Measurements from ENCODE around the gene BCAM. TPM values are rescaled to one million over a fixed set of nuclear protein-coding genes. Genes with fewer than 3 reads are reported as not detected.
"Not testable (repeated sequence)": the region's sequence is repeated elsewhere in the genome, so short reads cannot be mapped to it uniquely, and the experiment has no call there.

BCAM gene
- polyA plus RNA-seq (ENCODE audit: insufficient read length in 3 of 3): 100 to 1,000 TPM; 433 to 689 (median 663) TPM
- long read RNA-seq, donor 1, transcript BCAM-204 (2 exons, 723 nt): minor isoform, 6 of 268 reads
- long read RNA-seq, donor 1, transcript BCAM-201 (15 exons, 2,453 nt): major isoform, 86 of 268 reads
- long read RNA-seq, donor 1, partial matches to known transcripts: 166 of 268 reads
- long read RNA-seq, donor 1, other reads (novel, unspliced or antisense): 7 of 268 reads
- long read RNA-seq, donor 2, transcript BCAM-201 (15 exons, 2,453 nt): major isoform, 72 of 216 reads
- long read RNA-seq, donor 2, transcript BCAM-205 (2 exons, 611 nt): minor isoform, 5 of 216 reads
- long read RNA-seq, donor 2, partial matches to known transcripts: 132 of 216 reads
- long read RNA-seq, donor 2, other reads (novel, unspliced or antisense): 0 of 216 reads
- long read RNA-seq, donor 3, transcript BCAM-201 (15 exons, 2,453 nt): major isoform, 173 of 409 reads
- long read RNA-seq, donor 3, partial matches to known transcripts: 221 of 409 reads
- long read RNA-seq, donor 3, other reads (novel, unspliced or antisense): 5 of 409 reads
- long read RNA-seq, donor 4, transcript BCAM-202 (2 exons, 914 nt): minor isoform, 5 of 245 reads
- long read RNA-seq, donor 4, transcript BCAM-204 (2 exons, 723 nt): minor isoform, 10 of 245 reads
- long read RNA-seq, donor 4, transcript BCAM-201 (15 exons, 2,453 nt): major isoform, 110 of 245 reads
- long read RNA-seq, donor 4, partial matches to known transcripts: 109 of 245 reads
- long read RNA-seq, donor 4, other reads (novel, unspliced or antisense): 5 of 245 reads
- long read RNA-seq, donor 5, transcript BCAM-205 (2 exons, 611 nt): minor isoform, 6 of 509 reads
- long read RNA-seq, donor 5, transcript BCAM-204 (2 exons, 723 nt): minor isoform, 6 of 509 reads
- long read RNA-seq, donor 5, transcript BCAM-203 (4 exons, 904 nt): minor isoform, 13 of 509 reads
- long read RNA-seq, donor 5, transcript BCAM-201 (15 exons, 2,453 nt): major isoform, 206 of 509 reads
- long read RNA-seq, donor 5, partial matches to known transcripts: 251 of 509 reads
- long read RNA-seq, donor 5, other reads (novel, unspliced or antisense): 21 of 509 reads
- long read RNA-seq, donor 6, transcript BCAM-204 (2 exons, 723 nt): minor isoform, 10 of 318 reads
- long read RNA-seq, donor 6, transcript BCAM-203 (4 exons, 904 nt): minor isoform, 9 of 318 reads
- long read RNA-seq, donor 6, transcript BCAM-205 (2 exons, 611 nt): minor isoform, 6 of 318 reads
- long read RNA-seq, donor 6, transcript BCAM-201 (15 exons, 2,453 nt): major isoform, 87 of 318 reads
- long read RNA-seq, donor 6, partial matches to known transcripts: 200 of 318 reads
- long read RNA-seq, donor 6, other reads (novel, unspliced or antisense): 0 of 318 reads
- long read RNA-seq, donor 7, transcript BCAM-204 (2 exons, 723 nt): minor isoform, 10 of 329 reads
- long read RNA-seq, donor 7, transcript BCAM-202 (2 exons, 914 nt): minor isoform, 5 of 329 reads
- long read RNA-seq, donor 7, transcript BCAM-205 (2 exons, 611 nt): minor isoform, 8 of 329 reads
- long read RNA-seq, donor 7, transcript BCAM-201 (15 exons, 2,453 nt): major isoform, 96 of 329 reads
- long read RNA-seq, donor 7, partial matches to known transcripts: 205 of 329 reads
- long read RNA-seq, donor 7, other reads (novel, unspliced or antisense): 0 of 329 reads
- long read RNA-seq, donor 8, transcript BCAM-201 (15 exons, 2,453 nt): major isoform, 184 of 500 reads
- long read RNA-seq, donor 8, transcript BCAM-204 (2 exons, 723 nt): minor isoform, 17 of 500 reads
- long read RNA-seq, donor 8, transcript BCAM-203 (4 exons, 904 nt): minor isoform, 5 of 500 reads
- long read RNA-seq, donor 8, transcript BCAM-205 (2 exons, 611 nt): minor isoform, 9 of 500 reads
- long read RNA-seq, donor 8, partial matches to known transcripts: 270 of 500 reads
- long read RNA-seq, donor 8, other reads (novel, unspliced or antisense): 11 of 500 reads
- long read RNA-seq, donor 9, transcript BCAM-201 (15 exons, 2,453 nt): major isoform, 116 of 284 reads
- long read RNA-seq, donor 9, partial matches to known transcripts: 158 of 284 reads
- long read RNA-seq, donor 9, other reads (novel, unspliced or antisense): 7 of 284 reads
- long read RNA-seq, donor 10, transcript BCAM-204 (2 exons, 723 nt): minor isoform, 8 of 329 reads
- long read RNA-seq, donor 10, transcript BCAM-201 (15 exons, 2,453 nt): major isoform, 115 of 329 reads
- long read RNA-seq, donor 10, transcript BCAM-202 (2 exons, 914 nt): minor isoform, 5 of 329 reads
- long read RNA-seq, donor 10, partial matches to known transcripts: 196 of 329 reads
- long read RNA-seq, donor 10, other reads (novel, unspliced or antisense): 0 of 329 reads
- long read RNA-seq, donor 11, transcript BCAM-201 (15 exons, 2,453 nt): major isoform, 98 of 203 reads
- long read RNA-seq, donor 11, partial matches to known transcripts: 97 of 203 reads
- long read RNA-seq, donor 11, other reads (novel, unspliced or antisense): 0 of 203 reads
- long read RNA-seq, donor 12, transcript BCAM-201 (15 exons, 2,453 nt): major isoform, 40 of 100 reads
- long read RNA-seq, donor 12, transcript BCAM-204 (2 exons, 723 nt): minor isoform, 5 of 100 reads
- long read RNA-seq, donor 12, partial matches to known transcripts: 50 of 100 reads
- long read RNA-seq, donor 12, other reads (novel, unspliced or antisense): 0 of 100 reads
- long read RNA-seq, donor 13, transcript BCAM-203 (4 exons, 904 nt): minor isoform, 8 of 683 reads
- long read RNA-seq, donor 13, transcript BCAM-205 (2 exons, 611 nt): minor isoform, 8 of 683 reads
- long read RNA-seq, donor 13, transcript BCAM-201 (15 exons, 2,453 nt): major isoform, 162 of 683 reads
- long read RNA-seq, donor 13, partial matches to known transcripts: 489 of 683 reads
- long read RNA-seq, donor 13, other reads (novel, unspliced or antisense): 9 of 683 reads
- long read RNA-seq, donor 14, transcript BCAM-201 (15 exons, 2,453 nt): major isoform, 92 of 167 reads
- long read RNA-seq, donor 14, partial matches to known transcripts: 71 of 167 reads
- long read RNA-seq, donor 14, other reads (novel, unspliced or antisense): 0 of 167 reads
- long read RNA-seq, donor 15, transcript BCAM-201 (15 exons, 2,453 nt): major isoform, 75 of 181 reads
- long read RNA-seq, donor 15, partial matches to known transcripts: 95 of 181 reads
- long read RNA-seq, donor 15, other reads (novel, unspliced or antisense): 0 of 181 reads
- long read RNA-seq, donor 16, transcript BCAM-203 (4 exons, 904 nt): minor isoform, 5 of 683 reads
- long read RNA-seq, donor 16, transcript BCAM-201 (15 exons, 2,453 nt): major isoform, 305 of 683 reads
- long read RNA-seq, donor 16, transcript BCAM-202 (2 exons, 914 nt): minor isoform, 8 of 683 reads
- long read RNA-seq, donor 16, transcript BCAM-204 (2 exons, 723 nt): minor isoform, 22 of 683 reads
- long read RNA-seq, donor 16, partial matches to known transcripts: 288 of 683 reads
- long read RNA-seq, donor 16, other reads (novel, unspliced or antisense): 49 of 683 reads

DNA sequence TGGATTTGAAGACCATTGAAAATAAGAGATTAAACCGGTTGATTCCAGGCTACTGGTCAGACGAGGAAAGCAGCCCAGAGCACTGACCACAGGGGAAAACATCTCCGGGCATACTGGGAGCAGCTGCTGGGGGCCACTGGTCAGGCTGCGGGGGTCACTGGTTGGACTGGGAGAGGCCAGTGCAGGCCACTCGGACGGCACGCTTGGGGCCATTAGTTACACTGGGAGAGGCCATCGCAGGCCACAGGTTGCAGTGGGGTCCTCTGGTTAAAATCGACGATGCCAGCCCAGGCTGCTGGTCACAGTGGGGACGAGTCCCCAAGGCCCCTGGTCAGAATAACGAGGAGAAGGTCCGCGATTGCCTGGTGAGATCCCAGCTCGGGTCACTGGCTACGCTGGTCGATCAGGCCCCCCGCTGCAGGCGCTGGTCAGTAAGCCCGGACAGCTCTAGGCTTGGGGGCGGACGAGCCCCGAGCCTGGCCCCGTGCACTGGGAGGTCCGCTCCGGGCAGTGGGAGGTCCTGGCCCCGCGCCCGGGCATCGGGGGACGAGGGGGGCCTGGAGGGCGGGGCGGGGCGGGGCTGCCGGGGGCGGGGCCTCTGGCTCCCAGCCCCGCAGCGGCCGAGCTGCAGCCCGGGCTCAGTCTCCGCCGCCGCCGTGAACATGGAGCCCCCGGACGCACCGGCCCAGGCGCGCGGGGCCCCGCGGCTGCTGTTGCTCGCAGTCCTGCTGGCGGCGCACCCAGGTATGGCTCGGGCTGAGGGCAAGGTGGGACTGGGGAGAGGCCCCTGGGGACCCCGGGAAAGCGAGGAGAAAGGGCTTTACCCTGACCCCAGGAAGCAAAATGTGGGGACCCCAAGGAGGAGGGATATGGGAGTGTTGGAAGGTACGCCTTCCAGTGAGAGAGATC, at the start of gene BCAM:
BCAM (plus strand) TSS at position 641 of the 909 bp plus-strand sequence; CDS start at position 663, 22 bp downstream.
- DNase-seq (ENCODE audit: extremely low read depth in 1 of 11, low read depth in 9 of 11, low spot score in 4 of 11): peak in 5 of 11 donors; percentile 65 to 79 (median 70)

DNA sequence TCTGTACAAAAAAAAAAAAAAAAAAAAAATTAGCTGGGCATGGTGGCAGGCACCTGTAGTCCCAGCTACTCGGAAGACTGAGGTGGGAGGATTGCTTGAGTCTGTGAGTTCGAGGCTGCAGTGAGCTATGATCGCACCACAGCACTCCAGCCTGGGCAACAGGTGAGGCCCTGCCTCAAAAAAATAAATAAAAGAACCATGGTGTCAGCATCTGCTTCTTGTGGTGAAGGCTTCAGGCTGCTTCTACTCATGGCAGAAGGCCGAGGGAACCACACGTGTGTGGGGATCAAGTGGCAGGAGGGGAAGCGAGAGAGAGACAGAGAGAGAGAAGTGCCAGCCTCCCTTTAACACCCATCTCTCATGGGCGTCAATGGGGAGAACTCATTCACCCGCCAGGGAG, 46.9 kb upstream of the BCAM start:
- no peak for DNase-seq (ENCODE audit: extremely low read depth in 1 of 11, low read depth in 9 of 11, low spot score in 4 of 11)

GRCh38 chr19:44765033-44765948, 43.6 kb upstream of the BCAM start:
- DNase-seq (ENCODE audit: extremely low read depth in 1 of 11, low read depth in 9 of 11, low spot score in 4 of 11): no peak

DNA sequence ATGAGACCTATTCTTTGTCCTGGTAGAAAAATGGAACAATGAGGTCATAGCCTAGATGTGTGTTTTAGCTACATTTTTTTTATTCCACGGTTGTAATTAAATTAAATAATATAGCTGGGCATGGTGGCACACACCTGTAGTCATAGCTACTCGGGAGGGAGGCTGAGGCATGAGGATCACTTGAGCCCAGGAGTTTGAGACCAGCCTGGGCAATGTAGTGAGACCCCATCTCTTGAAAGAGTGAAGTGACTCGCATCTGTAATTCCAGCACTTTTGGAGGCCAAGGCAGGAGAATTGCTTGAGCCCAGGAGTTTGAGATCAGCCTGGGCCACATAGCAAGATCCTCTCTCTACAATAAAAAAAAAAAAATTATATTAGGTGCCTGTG, 43.0 kb upstream of the BCAM start:
- no peak for DNase-seq (ENCODE audit: extremely low read depth in 1 of 11, low read depth in 9 of 11, low spot score in 4 of 11)

- DNase-seq (ENCODE audit: extremely low read depth in 1 of 11, low read depth in 9 of 11, low spot score in 4 of 11): no peak
Observed at GRCh38 chr19:44767295-44768180, 41.4 kb upstream of the BCAM start.

DNA sequence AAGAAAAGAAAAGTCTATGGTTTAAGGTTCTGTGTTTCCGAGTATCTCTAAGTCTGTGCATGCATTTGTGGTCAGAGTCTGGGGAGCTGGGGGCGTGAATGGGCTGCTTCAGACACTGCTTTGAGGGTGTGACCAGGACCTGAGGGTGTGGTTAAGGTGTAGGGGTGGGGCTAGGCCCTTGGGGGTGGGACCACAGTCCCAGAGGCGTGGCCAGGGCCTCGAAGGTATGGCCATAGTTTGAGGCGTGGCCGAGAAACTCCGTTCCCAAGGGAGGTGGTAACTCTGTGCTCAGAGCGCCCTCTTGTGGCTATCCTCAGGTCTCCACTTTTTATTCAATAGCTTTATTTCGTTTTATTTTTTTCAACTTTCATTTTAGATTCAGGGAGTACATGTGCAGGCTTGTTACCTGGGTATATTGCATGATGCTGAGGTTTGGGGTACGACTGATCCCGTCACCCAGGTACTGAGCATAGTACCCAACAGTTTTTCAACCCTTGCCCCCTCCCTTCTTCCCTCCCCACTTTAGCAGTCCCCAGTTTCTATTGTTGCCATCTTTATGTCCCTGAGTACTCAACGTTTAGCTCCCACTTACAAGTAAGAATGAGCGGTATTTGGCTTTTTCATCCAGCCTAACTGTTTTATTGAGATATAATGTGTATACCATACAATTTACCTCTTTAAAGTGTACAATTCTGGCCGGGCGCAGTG, 38.2 kb upstream of the BCAM start:
- peak in 10 of 11 donors; percentile 81 to 93 (median 86) for DNase-seq (ENCODE audit: extremely low read depth in 1 of 11, low read depth in 9 of 11, low spot score in 4 of 11)

DNA sequence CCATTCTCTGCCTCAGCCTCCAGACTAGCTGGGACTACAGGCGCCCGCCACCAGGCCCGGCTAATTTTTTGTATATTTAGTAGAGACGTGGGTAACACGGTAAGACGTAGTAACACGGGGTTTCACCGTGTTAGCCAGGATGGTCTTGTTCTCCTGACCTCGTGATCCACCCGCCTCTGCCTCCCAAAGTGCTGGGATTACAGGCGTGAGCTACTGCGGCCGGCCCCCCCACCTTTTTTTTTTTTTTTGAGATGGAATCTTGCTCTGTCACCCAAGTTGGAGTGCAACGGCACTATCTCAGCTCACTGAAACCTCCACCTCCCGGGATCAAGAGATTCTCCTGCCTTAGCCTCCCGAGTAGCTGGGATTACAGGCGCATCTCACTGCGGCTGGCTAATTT, 36.8 kb upstream of the BCAM start:
- not testable (repeated sequence) for DNase-seq (ENCODE audit: extremely low read depth in 1 of 11, low read depth in 9 of 11, low spot score in 4 of 11)

DNA sequence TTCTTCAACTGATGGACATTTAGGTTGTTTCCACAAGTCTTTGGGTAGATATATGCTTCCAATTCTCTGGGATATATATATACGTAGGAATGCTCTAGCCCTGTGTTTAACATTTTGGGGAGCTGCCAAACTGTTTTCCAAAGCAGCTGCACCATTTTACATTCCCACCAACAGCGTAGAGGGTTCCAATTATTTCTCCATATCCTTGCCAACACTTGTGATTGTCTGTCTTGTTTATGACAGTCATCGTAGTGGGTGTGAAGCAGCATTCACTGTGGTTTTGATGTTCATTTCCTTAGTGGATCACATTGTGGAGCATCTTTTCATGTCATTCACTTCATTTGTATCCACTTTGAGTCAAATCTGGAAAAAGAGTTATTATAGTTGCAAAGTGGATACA, 35.9 kb upstream of the BCAM start:
- no peak for DNase-seq (ENCODE audit: extremely low read depth in 1 of 11, low read depth in 9 of 11, low spot score in 4 of 11)

- DNase-seq (ENCODE audit: extremely low read depth in 1 of 11, low read depth in 9 of 11, low spot score in 4 of 11): no peak
Observed at GRCh38 chr19:44775676-44776240, 33.1 kb upstream of the BCAM start.

DNA sequence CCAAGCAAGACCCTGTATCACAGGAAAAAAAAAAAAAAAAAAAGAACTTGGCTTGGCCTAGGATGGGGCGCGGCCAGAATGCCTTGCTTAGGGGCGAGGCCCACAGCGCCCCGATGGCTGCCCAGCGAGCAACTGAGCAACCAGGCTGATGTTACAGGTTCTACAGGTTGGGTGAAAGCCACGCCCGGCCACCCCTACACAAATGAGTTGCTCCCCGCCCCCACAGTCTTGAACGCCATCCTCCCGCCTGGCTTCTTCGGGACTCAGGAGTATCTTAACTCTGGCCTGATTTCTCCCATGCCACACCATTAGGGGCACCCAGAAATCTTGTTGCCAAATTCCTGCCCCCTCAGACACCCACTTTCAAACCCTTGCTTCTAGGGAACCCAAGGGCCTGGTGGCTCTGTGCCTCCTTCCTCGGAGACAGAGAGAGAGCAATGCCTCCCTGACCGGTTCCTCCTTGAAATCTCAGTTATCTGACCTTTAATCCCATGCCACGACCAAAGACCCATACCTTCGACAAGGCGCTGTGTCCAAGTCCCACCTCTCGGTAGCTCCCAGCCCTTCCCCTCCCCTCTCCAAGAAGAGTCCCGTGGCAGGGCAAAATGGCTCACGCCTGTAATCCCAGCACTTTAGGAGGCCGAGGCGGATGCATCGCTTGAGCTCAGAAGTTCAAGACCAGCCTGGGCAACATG, 32.4 kb upstream of the BCAM start:
- DNase-seq (ENCODE audit: extremely low read depth in 1 of 11, low read depth in 9 of 11, low spot score in 4 of 11): no peak
